Psoas muscle (tissue), 8 donors: Measurements from ENCODE around the gene CLDN8. TPM values are rescaled to one million over a fixed set of nuclear protein-coding genes. Genes with fewer than 3 reads are reported as not detected.

Experiments used
- ATAC-seq, 4 donors: fragments of 200-7000 bp; cut with Tn5 transposase; one replicate each; pipeline ENCODE4 v1.9.1; 2020; ENCODE audit warnings: moderate library complexity in 3 of 4, mild to moderate bottlenecking in 2 of 4
- DNase-seq, 2 donors: peaks; one replicate each; pipeline ENCODE4 v3.0.0-alpha.2; 2020
- H3K27ac ChIP-seq: fragments of 200-600 bp; one replicate; pipeline ENCODE4 v1.8.0; 2022
- H3K27me3 ChIP-seq, 3 donors: fragments of 200-600 bp in 1 of 3; one replicate each; pipeline versions ENCODE4 v1.6.1 to v1.8.0; 2013 to 2022; ENCODE audit warnings: low read length in 2 of 3, mild to moderate bottlenecking in 2 of 3, moderate library complexity in 1 of 3; ENCODE audit not compliant: insufficient read depth in 3 of 3
- H3K36me3 ChIP-seq, 2 donors: fragments of 200-600 bp in 1 of 2; one replicate each; pipeline versions ENCODE4 v1.6.1 to v1.8.0; 2013 to 2022; ENCODE audit warnings: low read depth in 1 of 2, mild to moderate bottlenecking in 1 of 2, moderate library complexity in 1 of 2; ENCODE audit not compliant: insufficient read depth in 1 of 2
- H3K4me1 ChIP-seq: fragments of 200-600 bp; one replicate; pipeline ENCODE4 v1.8.0; 2022
- H3K4me3 ChIP-seq: fragments of 200-600 bp; one replicate; pipeline ENCODE4 v1.8.0; 2022; ENCODE audit warnings: mild to moderate bottlenecking
- H3K9me3 ChIP-seq: fragments of 200-600 bp; one replicate; pipeline ENCODE4 v1.8.0; 2022
- CTCF ChIP-seq: fragments of 200-600 bp; IDR thresholded peaks from one replicate; pipeline ENCODE4 v1.8.0; 2022; ENCODE audit warnings: antibody characterized with exemption
- WGBS, 3 donors: extraction: QIAGEN DNeasy Blood & Tissue Kit; methylation state at CpG; one replicate each; pipeline versions ENCODE4 v1.1.6 to v1.1.7; 2013; 5-methylcytosine and 5-hydroxymethylcytosine counted together
- intact Hi-C, 2 donors: fragments of 100-400 bp; cut with DNase I; formaldehyde crosslinking; loops; one replicate each; pipeline versions ENCODE4 v1.11.0 to v1.14.2; 2022
- polyA plus RNA-seq, 3 donors: library from polyadenylated mRNA; stranded (reverse); fragments of 200-250 nt; gene quantifications; one replicate each; pipeline ENCODE4 v1.2.3, GENCODE V29; 2013
- total RNA-seq, 4 donors: library from RNA; stranded (reverse); fragmentation: NEBNext Ultra II Directional in 2 of 4; extraction: Animal tissue kit (Norgen Biotek cat#: 25700) in 2 of 4; gene quantifications; one replicate each; pipeline versions ENCODE4 v1.2.1 to v1.2.4, GENCODE V29; 2021 to 2023
- donor health status: healthy with polysubstance abuse.
- donor health status: DM: no; HTN: no; CAD: no; lungs with moderate emphysema.
- donor health status: Bipolar disorder and iron deficiency.
- donor health status: healthy.
- donor health status: DM: yes; HTN: yes; CAD: no.
- donor health status: DM: no; HTN: no; CAD: no.
- donor health status: DM: no; HTN: no; CAD: no.
- donor health status: DM: yes; HTN: yes; CAD: no.

The CLDN8 gene
- total and polyA plus RNA-seq, 7 donors, result not detected

DNA sequence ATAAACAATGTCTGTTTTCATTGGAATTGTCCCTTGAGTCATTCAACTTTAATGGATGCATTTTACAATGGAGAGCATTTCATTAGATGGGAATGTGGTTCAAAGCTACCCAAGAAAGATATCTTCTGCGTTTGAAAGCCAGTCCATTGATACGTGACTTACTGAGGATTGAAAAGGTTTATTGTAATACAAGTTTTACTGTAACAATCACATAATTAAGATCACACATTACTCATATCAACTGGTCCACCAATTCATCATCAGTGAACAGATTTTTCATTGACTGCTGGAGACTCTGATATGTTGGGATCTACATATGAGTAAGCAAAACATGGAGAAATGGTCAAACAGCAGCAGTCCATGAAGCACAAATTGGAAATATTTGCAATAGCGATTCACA, 34.0 kb upstream of the CLDN8 start:
- 73 to 87% (median 74%) methylated on average over 3 of the region's 3 CpGs for WGBS, 3 donors
- intact Hi-C loops, result no loop called here
- no peak for TF ChIP-seq CTCF

GRCh38 chr21:30248844-30249243, 32.9 kb upstream of the CLDN8 start:
- H3K4me1 ChIP-seq, result no peaks in the 10 kb centered on the region
- DNase-seq (no peak), ATAC-seq (no peak)
- TF ChIP-seq CTCF, result no peak
- peaks cover 0 to 2% (median 0%) of the 10 kb centered on the region in 3 donors for H3K27me3 ChIP-seq
- H3K36me3 ChIP-seq, result no peaks in the 10 kb centered on the region
- WGBS, 3 donors, result 84 to 90% (median 86%) methylated on average over 9 of the region's 9 CpGs
- H3K9me3 ChIP-seq, result no peaks in the 10 kb centered on the region
- H3K4me3 ChIP-seq, result no peak overlapping the region
- H3K27ac ChIP-seq, result no peak overlapping the region
- intact Hi-C loops, result no loop called here

More for the DNA sequence above, 34.0 kb upstream of the CLDN8 start:
- Histone ChIP-seq H3K4me1 (no peaks in the 10 kb centered on the region), H3K27ac (no peak overlapping the region), H3K27me3 (peaks cover 0 to 2% (median 0%) of the 10 kb centered on the region in 3 donors), H3K36me3 (no peaks in the 10 kb centered on the region), H3K9me3 (no peaks in the 10 kb centered on the region), H3K4me3 (no peak overlapping the region)
- DNase-seq, result no peak
- no peak for ATAC-seq

DNA sequence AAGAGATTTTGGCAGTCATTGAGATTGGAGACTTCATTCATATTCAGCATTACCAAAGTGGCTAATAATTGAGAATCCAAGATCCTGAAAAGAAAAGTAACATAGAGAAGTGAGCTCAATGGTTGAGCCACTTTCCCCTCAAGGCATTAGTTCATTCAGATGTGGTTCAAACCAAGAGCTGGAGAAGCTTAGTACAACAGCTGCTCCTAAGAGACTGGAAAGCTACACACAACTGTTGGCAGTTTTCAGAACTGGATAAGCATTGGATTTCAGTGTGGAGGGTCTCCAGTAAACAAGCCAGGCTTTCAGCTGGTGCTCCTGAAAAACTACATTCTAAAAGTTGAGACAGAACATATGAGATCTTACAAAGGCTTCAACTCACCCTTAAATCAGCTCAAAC, 29.2 kb upstream of the CLDN8 start:
- Histone ChIP-seq H3K4me1 (no peaks in the 10 kb centered on the region), H3K9me3 (no peaks in the 10 kb centered on the region), H3K27me3 (no peaks in the 10 kb centered on the region), H3K27ac (no peak overlapping the region), H3K36me3 (no peaks in the 10 kb centered on the region), H3K4me3 (no peak overlapping the region)
- intact Hi-C loops, result no loop called here
- DNase-seq (no peak), ATAC-seq (no peak)
- TF ChIP-seq CTCF, result no peak

DNA sequence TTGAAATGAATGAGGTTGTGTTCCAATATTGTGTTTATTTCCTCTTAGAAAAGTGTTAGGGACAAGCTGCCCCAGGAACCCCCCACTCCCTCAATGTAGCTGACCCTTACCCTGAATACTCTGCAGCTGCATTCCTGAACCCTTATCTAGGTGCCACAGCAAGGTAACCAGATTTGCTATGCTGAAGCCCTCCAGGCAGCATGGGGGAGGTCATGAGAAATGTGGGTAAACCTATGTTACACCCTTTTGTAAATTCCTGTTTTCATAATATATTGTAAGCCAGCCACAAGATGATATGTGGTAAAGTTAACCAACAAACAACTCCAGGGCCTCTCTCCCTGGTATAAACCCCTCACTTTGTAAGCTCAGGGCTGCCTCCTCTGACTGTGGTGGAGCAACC, 27.8 kb upstream of the CLDN8 start:
- Histone ChIP-seq H3K9me3 (no peaks in the 10 kb centered on the region), H3K36me3 (no peaks in the 10 kb centered on the region), H3K27ac (no peak overlapping the region), H3K4me1 (no peaks in the 10 kb centered on the region), H3K4me3 (no peak overlapping the region), H3K27me3 (no peaks in the 10 kb centered on the region)
- intact Hi-C loops, result no loop called here
- no peak for TF ChIP-seq CTCF
- DNase-seq (no peak), ATAC-seq (no peak)

DNA sequence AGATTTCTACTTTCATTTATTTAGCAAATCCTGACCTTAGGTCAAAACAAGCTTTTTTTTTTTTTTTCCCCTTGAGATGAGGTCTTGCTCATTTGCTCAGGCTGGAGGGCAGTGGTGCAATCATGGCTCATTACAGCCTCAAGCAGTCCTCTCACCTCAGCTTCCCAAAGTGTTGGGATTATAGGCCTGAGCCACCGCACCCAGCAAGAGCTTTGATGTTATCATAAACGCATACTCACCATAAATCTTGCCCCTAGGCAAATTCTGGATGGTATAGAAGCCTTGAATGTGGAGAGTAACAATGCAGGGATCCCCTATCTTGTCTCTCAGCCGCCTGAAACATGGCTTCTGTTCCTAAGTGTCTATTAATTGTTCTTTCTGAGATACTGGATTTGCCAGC, 24.8 kb upstream of the CLDN8 start:
- no peaks in the 10 kb centered on the region for H3K4me1 ChIP-seq

More for the DNA sequence above, 24.8 kb upstream of the CLDN8 start:
- Histone ChIP-seq H3K36me3 (no peaks in the 10 kb centered on the region), H3K27ac (no peak overlapping the region), H3K9me3 (no peaks in the 10 kb centered on the region), H3K27me3 (no peaks in the 10 kb centered on the region), H3K4me3 (no peak overlapping the region)
- intact Hi-C loops, result no loop called here
- WGBS, 3 donors, result 47 to 55% (median 53%) methylated on average over 3 of the region's 3 CpGs
- ATAC-seq (no peak), DNase-seq (no peak)
- no peak for TF ChIP-seq CTCF
